Thyroid gland (tissue), 4 donors: ENCODE measurements around the gene CTNNA2.

Experiments used
- CTCF ChIP-seq, 6 experiments: fragments of 200-600 bp in 3 of 6; fragments of 450-650 bp in 3 of 6; sonication (generic) in 3 of 6; IDR thresholded peaks; one replicate each; pipeline ENCODE4 v1.5.1; 2016 to 2019; ENCODE audit warnings: antibody characterized with exemption in 6 of 6, mild to moderate bottlenecking in 2 of 6, inconsistent platforms in 1 of 6, moderate library complexity in 1 of 6
- POLR2A ChIP-seq, 2 donors: fragments of 450-650 bp; IDR thresholded peaks; one replicate each; pipeline ENCODE4 v1.6.1; 2017; ENCODE audit warnings: antibody characterized with exemption in 2 of 2, mild to moderate bottlenecking in 2 of 2, moderate library complexity in 1 of 2

GRCh38 chr2:79721966-79722365, 209.1 kb downstream of the CTNNA2 start:
- TF ChIP-seq POLR2A (IDR thresholded peaks at IDR 0.05) (no peak), CTCF (IDR thresholded peaks at IDR 0.05) (no peak)
